Mesendoderm (in vitro differentiated cells): ENCODE measurements around the gene RAPGEF6.
"Not testable (repeated sequence)": the region's sequence is repeated elsewhere in the genome, so short reads cannot be mapped to it uniquely, and the experiment has no call there.

Source experiments
- DNase-seq: peaks from one replicate; pipeline ENCODE4 v3.0.0; 2013
- H2AK5ac ChIP-seq: 2 replicates; pipeline ENCODE4 v1.6.1; 2013; ENCODE audit warnings: low read length, inconsistent platforms
- H2BK120ac ChIP-seq: 2 replicates; pipeline ENCODE4 v1.6.1; 2013; ENCODE audit warnings: low read depth, mild to moderate bottlenecking, low read length, moderate library complexity, mixed read lengths
- H2BK15ac ChIP-seq: replicated peaks from 2 replicates; pipeline ENCODE4 v1.6.1; 2013; ENCODE audit warnings: low read depth, mild to moderate bottlenecking, moderate library complexity
- H2BK5ac ChIP-seq: 2 replicates; pipeline ENCODE4 v1.6.1; 2013; ENCODE audit warnings: low read length, inconsistent platforms
- H3K18ac ChIP-seq: 2 replicates; pipeline ENCODE4 v1.6.1; 2013; ENCODE audit warnings: mild to moderate bottlenecking, low read length, mixed read lengths
- H3K23ac ChIP-seq: one replicate; pipeline ENCODE4 v1.6.1; 2013; ENCODE audit warnings: low read length
- H3K27ac ChIP-seq: 2 replicates; pipeline ENCODE4 v1.5.1; 2013; ENCODE audit warnings: low read depth, mild to moderate bottlenecking, inconsistent platforms, low read length, moderate library complexity
- H3K27me3 ChIP-seq: 2 replicates; pipeline ENCODE4 v1.6.1; 2013; ENCODE audit warnings: low read length, control low read depth, mild to moderate bottlenecking, inconsistent platforms; ENCODE audit not compliant: insufficient read depth, poor library complexity
- H3K36me3 ChIP-seq: 2 replicates; pipeline ENCODE4 v1.6.1; 2013; ENCODE audit warnings: low read length, inconsistent platforms; ENCODE audit not compliant: control insufficient read depth, insufficient read depth
- H3K4ac ChIP-seq: one replicate; pipeline ENCODE4 v1.6.1; 2013; ENCODE audit warnings: low read depth, mild to moderate bottlenecking, low read length, moderate library complexity
- H3K4me1 ChIP-seq: 2 replicates; pipeline ENCODE4 v1.6.1; 2013; ENCODE audit warnings: low read depth, low read length, inconsistent platforms; ENCODE audit not compliant: control insufficient read depth
- H3K4me2 ChIP-seq: 2 replicates; pipeline ENCODE4 v1.6.1; 2013; ENCODE audit warnings: low read length
- H3K4me3 ChIP-seq: 2 replicates; pipeline ENCODE4 v1.5.1; 2013; ENCODE audit warnings: mild to moderate bottlenecking, low read length
- H3K56ac ChIP-seq: one replicate; pipeline ENCODE4 v1.6.1; 2013; ENCODE audit warnings: low read length
- H3K79me1 ChIP-seq: 2 replicates; pipeline ENCODE4 v1.6.1; 2013; ENCODE audit warnings: low read length, inconsistent platforms
- H3K79me2 ChIP-seq: 2 replicates; pipeline ENCODE4 v1.6.1; 2013; ENCODE audit warnings: mild to moderate bottlenecking, low read length; ENCODE audit not compliant: control insufficient read depth, insufficient read depth
- H3K9ac ChIP-seq: 2 replicates; pipeline ENCODE4 v1.6.1; 2013; ENCODE audit warnings: low read length, inconsistent platforms
- H4K5ac ChIP-seq: one replicate; pipeline ENCODE4 v1.6.1; 2013; ENCODE audit warnings: low read length
- H4K8ac ChIP-seq: one replicate; pipeline ENCODE4 v1.6.1; 2013; ENCODE audit warnings: low read depth, mild to moderate bottlenecking, control low read depth, low read length, moderate library complexity
- WGBS: extraction: QIAGEN DNeasy Blood & Tissue Kit; methylation state at CpG from one replicate; pipeline ENCODE4 v1.1.7; 2013; ENCODE audit warnings: low lambda C conversion rate, missing lambda C conversion rate; ENCODE audit not compliant: insufficient coverage; ENCODE audit errors: extremely low coverage; 5-methylcytosine and 5-hydroxymethylcytosine counted together

Gene RAPGEF6

DNA sequence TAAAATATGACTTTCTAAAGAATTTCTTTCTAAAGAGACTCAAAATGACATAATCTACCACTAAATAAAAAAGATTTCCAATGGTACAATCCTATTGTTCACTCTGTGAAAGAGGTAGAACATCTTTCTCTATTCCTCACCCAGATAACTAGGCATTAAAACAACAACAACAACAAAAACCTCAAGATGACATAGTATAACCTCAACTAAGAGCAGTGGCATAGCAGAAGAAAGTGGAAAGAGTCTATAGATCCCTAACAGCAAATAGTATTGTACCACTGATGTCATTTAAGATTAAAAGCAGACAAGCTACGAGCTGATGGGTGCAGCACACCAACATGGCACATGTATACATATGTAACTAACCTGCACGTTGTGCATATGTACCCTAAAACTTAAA is 29.9 kb downstream of the RAPGEF6 start:
- H3K18ac ChIP-seq, result no peak overlapping the region
- H3K4ac ChIP-seq, result no peak overlapping the region
- no peak overlapping the region for H3K23ac ChIP-seq
- H3K56ac ChIP-seq, result no peak overlapping the region
- H2BK5ac ChIP-seq, result no peak overlapping the region
- H3K4me3 ChIP-seq, result no peak overlapping the region
- no peak overlapping the region for H4K5ac ChIP-seq
- no peaks in the 10 kb centered on the region for H3K36me3 ChIP-seq
- H2BK15ac ChIP-seq, result no peak overlapping the region
- H2AK5ac ChIP-seq, result no peak overlapping the region
- H3K4me2 ChIP-seq, result no peak overlapping the region
- no peaks in the 10 kb centered on the region for H3K27me3 ChIP-seq
- whole genome bisulfite sequencing, result no CpG with 5 or more reads among the region's 2 CpGs
- peaks cover 19% of the 10 kb centered on the region for H3K79me2 ChIP-seq
- H2BK120ac ChIP-seq, result no peak overlapping the region
- H3K9ac ChIP-seq, result no peak overlapping the region
- no peak overlapping the region for H4K8ac ChIP-seq
- H3K27ac ChIP-seq, result no peak overlapping the region
- DNase-seq, result no peak
- no peaks in the 10 kb centered on the region for H3K4me1 ChIP-seq
- peaks cover 12% of the 10 kb centered on the region for H3K79me1 ChIP-seq

- Histone ChIP-seq H2BK15ac (no peak overlapping the region), H3K79me1 (peaks cover 2% of the 10 kb centered on the region), H3K23ac (no peak overlapping the region), H2AK5ac (no peak overlapping the region), H3K4me1 (no peaks in the 10 kb centered on the region), H2BK120ac (no peak overlapping the region), H3K4me3 (no peak overlapping the region), H3K79me2 (no peaks in the 10 kb centered on the region), H3K9ac (no peak overlapping the region), H3K36me3 (no peaks in the 10 kb centered on the region), H3K56ac (no peak overlapping the region), H3K27ac (no peak overlapping the region), H4K8ac (no peak overlapping the region), H2BK5ac (no peak overlapping the region), H3K4ac (no peak overlapping the region), H3K27me3 (no peaks in the 10 kb centered on the region), H3K4me2 (no peak overlapping the region), H3K18ac (no peak overlapping the region), H4K5ac (no peak overlapping the region)
- WGBS, result no CpG with 5 or more reads among the region's 8 CpGs
- DNase-seq, result no peak
Observed at GRCh38 chr5:131595088-131596033, 39.7 kb downstream of the RAPGEF6 start.

DNA sequence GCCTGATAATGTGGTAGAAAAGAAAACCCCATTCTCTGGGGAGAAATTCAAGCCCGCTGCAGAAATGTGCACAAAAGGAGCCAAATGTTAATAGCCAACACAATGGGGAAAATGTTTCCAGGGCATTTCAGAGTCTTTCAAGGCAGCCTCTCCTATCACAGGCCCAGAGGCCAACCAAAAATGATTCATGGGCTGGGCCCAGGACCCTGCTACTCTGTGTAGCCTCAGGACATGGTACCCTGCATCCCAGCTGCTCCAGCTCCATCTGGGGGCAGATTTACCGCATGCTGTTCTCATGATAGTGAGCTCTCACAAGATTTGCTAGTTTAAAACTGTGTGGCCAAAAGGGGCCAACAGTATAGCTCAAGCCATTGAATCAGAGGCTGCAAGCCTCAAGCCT is 41.1 kb downstream of the RAPGEF6 start:
- Histone ChIP-seq H2BK120ac (no peak overlapping the region), H3K4ac (no peak overlapping the region), H3K27me3 (no peaks in the 10 kb centered on the region), H4K8ac (no peak overlapping the region), H3K9ac (no peak overlapping the region), H3K79me1 (peaks cover 2% of the 10 kb centered on the region), H3K18ac (no peak overlapping the region), H3K79me2 (no peaks in the 10 kb centered on the region), H3K4me1 (no peaks in the 10 kb centered on the region), H3K4me2 (no peak overlapping the region), H3K56ac (no peak overlapping the region), H3K4me3 (no peak overlapping the region), H3K27ac (no peak overlapping the region), H2BK15ac (no peak overlapping the region), H4K5ac (no peak overlapping the region), H2BK5ac (no peak overlapping the region), H2AK5ac (no peak overlapping the region), H3K36me3 (no peaks in the 10 kb centered on the region), H3K23ac (no peak overlapping the region)
- no CpG with 5 or more reads among the region's 2 CpGs for WGBS
- no peak for DNase-seq

DNA sequence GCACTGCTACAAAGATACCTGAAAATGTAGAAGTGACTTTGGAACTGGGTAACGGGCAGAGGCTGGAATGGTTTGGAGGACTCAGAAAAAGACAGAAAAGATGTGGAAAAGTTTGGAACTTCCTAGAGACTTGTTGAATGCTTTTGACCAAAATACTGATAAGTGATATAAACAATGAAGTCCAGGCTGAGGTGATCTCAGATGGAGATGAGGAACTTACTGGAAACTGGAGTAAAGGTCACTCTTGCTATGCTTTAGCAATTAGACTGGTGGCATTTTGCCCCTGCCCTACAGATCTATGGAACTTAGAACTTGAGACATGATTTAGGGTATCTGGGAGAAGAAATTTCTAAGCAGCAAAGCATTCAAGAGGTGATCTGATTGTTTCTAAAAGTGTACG is 41.6 kb downstream of the RAPGEF6 start:
- not testable (repeated sequence) for H3K4ac ChIP-seq, H3K56ac ChIP-seq, H2BK120ac ChIP-seq, H4K8ac ChIP-seq, H2BK5ac ChIP-seq, DNase-seq, H3K27ac ChIP-seq, H3K79me1 ChIP-seq, H2BK15ac ChIP-seq, H2AK5ac ChIP-seq, H4K5ac ChIP-seq, H3K4me3 ChIP-seq, H3K18ac ChIP-seq, H3K4me1 ChIP-seq, H3K27me3 ChIP-seq, H3K23ac ChIP-seq, H3K4me2 ChIP-seq, H3K9ac ChIP-seq, H3K36me3 ChIP-seq, H3K79me2 ChIP-seq
- no CpG with 5 or more reads among the region's 2 CpGs for WGBS

DNA sequence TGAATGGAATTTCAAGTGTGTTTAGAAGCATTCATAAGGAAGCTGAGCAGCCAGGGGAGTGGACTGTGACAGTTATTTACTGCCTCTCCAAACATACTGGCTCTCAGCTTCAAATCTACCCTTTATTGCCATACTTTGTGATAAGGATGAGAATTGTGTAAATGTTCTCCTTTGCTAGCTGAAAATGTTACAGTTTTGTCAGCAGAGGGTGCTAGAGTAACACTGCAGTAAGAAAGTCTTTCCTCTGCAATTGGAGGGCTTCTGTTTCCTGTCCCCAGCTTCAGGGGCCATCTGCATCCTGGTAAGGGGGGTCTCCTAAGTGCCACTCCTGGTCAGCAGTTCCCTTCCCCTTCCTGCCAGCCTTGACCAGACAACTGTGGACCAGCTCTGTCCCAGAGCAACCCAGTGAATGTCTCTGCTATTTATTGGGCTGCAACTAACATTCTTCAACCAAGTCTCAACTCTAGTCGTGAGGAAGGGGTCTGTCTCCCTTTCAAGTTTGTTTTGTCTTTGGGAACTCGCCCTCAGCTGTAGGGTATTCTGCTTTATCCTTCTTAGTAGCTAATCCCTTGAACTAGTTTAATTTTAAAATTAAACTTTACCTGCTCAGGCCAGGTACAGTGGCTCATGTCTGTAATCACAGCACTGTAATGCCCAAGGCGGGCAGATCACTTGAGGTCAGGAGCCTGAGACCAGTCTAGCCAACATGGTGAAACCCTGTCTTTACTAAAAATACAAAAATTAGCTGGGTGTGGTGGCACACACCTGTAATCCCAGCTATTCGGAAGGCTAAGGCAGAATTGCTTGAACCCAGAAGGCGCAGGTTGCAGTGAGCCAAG is 45.3 kb downstream of the RAPGEF6 start:
- no peak overlapping the region for H2BK15ac ChIP-seq
- no peak overlapping the region for H3K4me2 ChIP-seq
- H4K5ac ChIP-seq, result no peak overlapping the region
- no peak overlapping the region for H2BK5ac ChIP-seq
- H3K23ac ChIP-seq, result no peak overlapping the region
- no peaks in the 10 kb centered on the region for H3K27me3 ChIP-seq
- no peak overlapping the region for H3K4me3 ChIP-seq
- H3K79me1 ChIP-seq, result peaks cover 3% of the 10 kb centered on the region
- DNase-seq, result peak; percentile 85
- WGBS, result no CpG with 5 or more reads among the region's 5 CpGs
- no peak overlapping the region for H3K18ac ChIP-seq
- no peak overlapping the region for H3K27ac ChIP-seq
- H2AK5ac ChIP-seq, result no peak overlapping the region
- no peak overlapping the region for H3K9ac ChIP-seq
- no peak overlapping the region for H2BK120ac ChIP-seq
- no peak overlapping the region for H4K8ac ChIP-seq
- no peaks in the 10 kb centered on the region for H3K79me2 ChIP-seq
- H3K56ac ChIP-seq, result no peak overlapping the region
- H3K4ac ChIP-seq, result no peak overlapping the region
- H3K4me1 ChIP-seq, result no peaks in the 10 kb centered on the region
- no peaks in the 10 kb centered on the region for H3K36me3 ChIP-seq
